Fibroblast of skin of abdomen (primary cell): ENCODE measurements around the gene RAB9B. TPM values are rescaled to one million over a fixed set of nuclear protein-coding genes. Genes with fewer than 3 reads are reported as not detected.
A peak's percentile ranks its signal among the peaks of the same experiment; 100 is the strongest.
"Not testable (repeated sequence)": the region's sequence is repeated elsewhere in the genome, so short reads cannot be mapped to it uniquely, and the experiment has no call there.

Experiments used
- DNase-seq: peaks from one replicate; pipeline ENCODE4 v3.0.0-alpha.2; 2013
- polyA plus RNA-seq, 2 experiments: library from polyadenylated mRNA; unstranded; fragments of 120-200 nt; gene quantifications; one replicate each; pipeline ENCODE4 v1.2.1, GENCODE V29; 2013; ENCODE audit not compliant: insufficient read length in 2 of 2

RAB9B gene
- 0.89 TPM for polyA plus RNA-seq (2013, experiment 1 of 2; ENCODE audit: insufficient read length)
- polyA plus RNA-seq (2013, experiment 2 of 2; ENCODE audit: insufficient read length) = 0.97 TPM

GRCh38 chrX:103831803-103832544 lies at the start of gene RAB9B:
Gene RAB9B (minus strand): TSS chrX:103832257. CDS start chrX:103825784, 6,473 bp downstream.
- peak; percentile 29 for DNase-seq

- DNase-seq = peak; percentile 29
Measured at GRCh38 chrX:103879339-103879738, 47.3 kb upstream of the RAB9B start.

GRCh38 chrX:103878466-103879122 lies 46.5 kb upstream of the RAB9B start:
- peak; percentile 78 for DNase-seq

GRCh38 chrX:103877571-103877970 lies 45.5 kb upstream of the RAB9B start:
- no peak for DNase-seq

- DNase-seq = no peak
Measured at GRCh38 chrX:103864886-103865534, 33.0 kb upstream of the RAB9B start.

- no peak for DNase-seq
Measured at GRCh38 chrX:103864149-103864548, 32.1 kb upstream of the RAB9B start.

- no peak for DNase-seq
Measured at GRCh38 chrX:103861200-103861599, 29.1 kb upstream of the RAB9B start.

GRCh38 chrX:103849558-103849957 lies 17.5 kb upstream of the RAB9B start:
- DNase-seq = no peak

GRCh38 chrX:103847174-103847870 lies 15.3 kb upstream of the RAB9B start:
- DNase-seq = peak; percentile 45

GRCh38 chrX:103846386-103846785 lies 14.3 kb upstream of the RAB9B start:
- peak; percentile 33 for DNase-seq

GRCh38 chrX:103845165-103845653 lies 13.2 kb upstream of the RAB9B start:
- DNase-seq = peak; percentile 89

- no peak for DNase-seq
Measured at GRCh38 chrX:103839404-103839803, 7.3 kb upstream of the RAB9B start.

GRCh38 chrX:103831342-103831802 lies 685 bp downstream of the RAB9B start:
- DNase-seq = no peak

- DNase-seq = no peak
Measured at GRCh38 chrX:103830848-103831247, 1.2 kb downstream of the RAB9B start.

- no peak for DNase-seq
Measured at GRCh38 chrX:103828529-103828928, 3.5 kb downstream of the RAB9B start.

- DNase-seq = no peak
Measured at GRCh38 chrX:103825881-103826280, 6.2 kb downstream of the RAB9B start.

- DNase-seq = peak; percentile 29
Measured at GRCh38 chrX:103823591-103823990, 8.5 kb downstream of the RAB9B start.

GRCh38 chrX:103820802-103821201 lies 11.3 kb downstream of the RAB9B start:
- not testable (repeated sequence) for DNase-seq

- no peak for DNase-seq
Measured at GRCh38 chrX:103818842-103819619, 13.0 kb downstream of the RAB9B start.

GRCh38 chrX:103817502-103817901 lies 14.6 kb downstream of the RAB9B start:
- DNase-seq = peak; percentile 36

GRCh38 chrX:103817101-103817500 lies 15.0 kb downstream of the RAB9B start:
- not testable (repeated sequence) for DNase-seq

GRCh38 chrX:103811858-103812257 lies 20.2 kb downstream of the RAB9B start:
- DNase-seq = no peak
